ENCODE results near the gene CUX1.
"Not testable (repeated sequence)": the region's sequence is repeated elsewhere in the genome, so short reads cannot be mapped to it uniquely, and the experiment has no call there.

The CUX1 gene

GRCh38 chr7:101913247-101913721 is 95.9 kb downstream of the CUX1 start:
- DNase-seq (ENCODE audit: low read depth in 3 of 3, low spot score in 1 of 3) = no peak

- DNase-seq (ENCODE audit: low read depth in 3 of 3, low spot score in 1 of 3) = no peak
Observed at GRCh38 chr7:101913851-101914250, 96.4 kb downstream of the CUX1 start.

- DNase-seq (ENCODE audit: low read depth in 3 of 3, low spot score in 1 of 3) = no peak
Observed at GRCh38 chr7:101915000-101915399, 97.6 kb downstream of the CUX1 start.

GRCh38 chr7:101916041-101916800 is 98.8 kb downstream of the CUX1 start:
- no peak for DNase-seq (ENCODE audit: low read depth in 3 of 3, low spot score in 1 of 3)

- no peak for DNase-seq (ENCODE audit: low read depth in 3 of 3, low spot score in 1 of 3)
Observed at GRCh38 chr7:101916876-101917275, 99.5 kb downstream of the CUX1 start.

GRCh38 chr7:101917566-101917965 is 100.1 kb downstream of the CUX1 start:
- DNase-seq (ENCODE audit: low read depth in 3 of 3, low spot score in 1 of 3) = no peak

GRCh38 chr7:101918426-101918825 is 101.0 kb downstream of the CUX1 start:
- no peak for DNase-seq (ENCODE audit: low read depth in 3 of 3, low spot score in 1 of 3)

- DNase-seq (ENCODE audit: low read depth in 3 of 3, low spot score in 1 of 3) = no peak
Observed at GRCh38 chr7:101919363-101920115, 102.1 kb downstream of the CUX1 start.

- no peak for DNase-seq (ENCODE audit: low read depth in 3 of 3, low spot score in 1 of 3)
Observed at GRCh38 chr7:101921061-101921460, 103.6 kb downstream of the CUX1 start.

- not testable (repeated sequence) for DNase-seq (ENCODE audit: low read depth in 3 of 3, low spot score in 1 of 3)
Observed at GRCh38 chr7:101921546-101922489, 104.4 kb downstream of the CUX1 start.

- DNase-seq (ENCODE audit: low read depth in 3 of 3, low spot score in 1 of 3) = no peak
Observed at GRCh38 chr7:101922631-101923601, 105.5 kb downstream of the CUX1 start.

- DNase-seq (ENCODE audit: low read depth in 3 of 3, low spot score in 1 of 3) = no peak
Observed at GRCh38 chr7:101923602-101923985, 106.2 kb downstream of the CUX1 start.

GRCh38 chr7:101924171-101924570 is 106.7 kb downstream of the CUX1 start:
- no peak for DNase-seq (ENCODE audit: low read depth in 3 of 3, low spot score in 1 of 3)

- DNase-seq (ENCODE audit: low read depth in 3 of 3, low spot score in 1 of 3) = no peak
Observed at GRCh38 chr7:101926265-101926664, 108.8 kb downstream of the CUX1 start.

GRCh38 chr7:101927389-101927788 is 110.0 kb downstream of the CUX1 start:
- DNase-seq (ENCODE audit: low read depth in 3 of 3, low spot score in 1 of 3) = no peak

GRCh38 chr7:101927802-101928201 is 110.4 kb downstream of the CUX1 start:
- DNase-seq (ENCODE audit: low read depth in 3 of 3, low spot score in 1 of 3) = no peak

- no peak for DNase-seq (ENCODE audit: low read depth in 3 of 3, low spot score in 1 of 3)
Observed at GRCh38 chr7:101929256-101929655, 111.8 kb downstream of the CUX1 start.

- DNase-seq (ENCODE audit: low read depth in 3 of 3, low spot score in 1 of 3) = not testable (repeated sequence)
Observed at GRCh38 chr7:101929911-101930310, 112.5 kb downstream of the CUX1 start.

- no peak for DNase-seq (ENCODE audit: low read depth in 3 of 3, low spot score in 1 of 3)
Observed at GRCh38 chr7:101932083-101932482, 114.7 kb downstream of the CUX1 start.

GRCh38 chr7:101933028-101933427 is 115.6 kb downstream of the CUX1 start:
- no peak for DNase-seq (ENCODE audit: low read depth in 3 of 3, low spot score in 1 of 3)
